ENCODE measurements around the gene KPNA4.

DNA sequence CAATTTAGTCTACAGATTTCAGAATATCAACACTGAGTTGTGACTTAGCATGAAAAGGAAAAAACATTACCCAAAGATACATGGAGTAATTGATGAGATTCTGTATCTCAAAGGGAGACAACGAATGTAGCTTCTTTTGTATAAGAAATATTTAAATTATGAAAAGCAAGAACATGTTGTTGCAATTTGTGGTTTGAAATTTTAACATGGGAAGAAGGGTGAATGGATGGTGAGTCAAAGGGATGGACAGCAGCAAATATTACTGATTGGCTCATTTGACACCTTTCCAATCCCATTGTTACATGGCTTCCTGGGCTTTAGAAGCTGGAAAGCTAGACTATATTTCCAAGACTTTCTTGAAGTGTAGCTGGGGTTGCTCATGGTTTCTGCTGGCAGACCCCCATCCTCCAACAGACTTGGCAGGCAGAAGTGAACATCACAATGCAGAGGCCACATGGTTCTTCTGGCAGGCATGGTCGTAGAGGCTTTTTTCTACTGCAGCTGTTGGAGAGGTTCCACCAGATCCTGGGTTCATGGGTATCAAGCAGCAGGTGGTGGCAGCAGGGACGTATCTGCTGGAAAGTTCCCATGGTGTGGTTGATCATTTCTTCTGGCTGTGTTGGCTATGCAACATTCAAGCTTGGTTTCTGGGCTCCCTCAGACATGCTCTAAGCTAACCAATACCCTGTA lies 47.2 kb upstream of the KPNA4 start:
- TF ChIP-seq, protein P1, sequence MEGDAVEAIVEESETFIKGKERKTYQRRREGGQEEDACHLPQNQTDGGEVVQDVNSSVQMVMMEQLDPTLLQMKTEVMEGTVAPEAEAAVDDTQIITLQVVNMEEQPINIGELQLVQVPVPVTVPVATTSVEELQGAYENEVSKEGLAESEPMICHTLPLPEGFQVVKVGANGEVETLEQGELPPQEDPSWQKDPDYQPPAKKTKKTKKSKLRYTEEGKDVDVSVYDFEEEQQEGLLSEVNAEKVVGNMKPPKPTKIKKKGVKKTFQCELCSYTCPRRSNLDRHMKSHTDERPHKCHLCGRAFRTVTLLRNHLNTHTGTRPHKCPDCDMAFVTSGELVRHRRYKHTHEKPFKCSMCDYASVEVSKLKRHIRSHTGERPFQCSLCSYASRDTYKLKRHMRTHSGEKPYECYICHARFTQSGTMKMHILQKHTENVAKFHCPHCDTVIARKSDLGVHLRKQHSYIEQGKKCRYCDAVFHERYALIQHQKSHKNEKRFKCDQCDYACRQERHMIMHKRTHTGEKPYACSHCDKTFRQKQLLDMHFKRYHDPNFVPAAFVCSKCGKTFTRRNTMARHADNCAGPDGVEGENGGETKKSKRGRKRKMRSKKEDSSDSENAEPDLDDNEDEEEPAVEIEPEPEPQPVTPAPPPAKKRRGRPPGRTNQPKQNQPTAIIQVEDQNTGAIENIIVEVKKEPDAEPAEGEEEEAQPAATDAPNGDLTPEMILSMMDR (IDR thresholded peaks at IDR 0.05) = no peak
- TF ChIP-seq POLR2A (IDR thresholded peaks at IDR 0.05) = no peak

All from testis (tissue), 2 donors.